ENCODE measurements around the gene CLRN2. TPM values are rescaled to one million over a fixed set of nuclear protein-coding genes. Genes with fewer than 3 reads are reported as not detected.

CLRN2 gene
- total RNA-seq, 1 donor from 2014 or later = not detected

DNA sequence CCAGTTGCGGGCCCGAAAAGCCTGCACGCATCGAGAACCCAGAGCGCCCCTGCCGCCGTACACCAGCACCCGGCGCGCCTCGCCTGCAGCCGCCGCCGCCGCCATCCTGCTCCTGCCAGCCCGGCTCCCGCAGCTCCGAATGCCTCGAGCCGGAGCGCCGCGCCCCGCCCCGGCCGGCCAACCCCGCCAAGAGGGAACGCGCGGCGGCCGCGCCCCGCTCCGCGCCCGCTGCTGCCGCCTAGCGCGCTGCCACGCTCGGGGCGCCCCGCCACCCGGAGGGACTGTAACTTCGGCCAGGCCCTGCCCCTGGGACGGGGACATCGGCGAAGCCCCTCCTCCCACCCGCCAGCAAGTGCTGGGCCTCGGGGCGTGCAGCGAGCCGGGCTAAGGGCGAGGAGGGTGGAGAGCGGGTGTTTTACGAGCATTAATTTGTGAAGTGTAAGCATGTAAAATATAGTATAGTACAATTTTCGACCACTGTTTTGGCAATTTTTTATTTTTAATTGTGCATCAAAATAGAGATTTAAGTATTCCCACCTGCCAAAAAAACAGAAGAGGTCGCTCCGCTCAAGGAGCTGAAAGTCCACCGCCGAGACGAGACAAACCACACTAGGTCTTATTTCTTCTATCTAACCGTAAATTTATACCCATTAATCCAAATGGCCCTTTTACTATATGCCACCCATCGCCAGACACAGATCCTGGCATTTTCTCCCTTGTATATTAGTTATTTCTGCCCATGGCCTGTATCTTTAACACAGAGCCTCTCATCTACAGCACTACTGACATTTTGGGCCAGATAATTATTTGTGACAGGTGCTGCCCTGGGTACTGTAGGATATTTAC, 2.8 kb upstream of the CLRN2 start, which contains the start of gene QDPR:
TSS of gene QDPR (minus strand) at position 141 of the 846 bp plus-strand sequence. CDS start at position 105, 36 bp downstream.
- DNase-seq = peak; percentile 87
- Mint-ChIP-seq H3K4me3 (ENCODE audit: unreplicated experiment) (peak within 1 kb of the TSS; percentile 93), H3K9me3 (ENCODE audit: unreplicated experiment) (peaks cover 4% of the 10 kb centered on the region), H3K27ac (ENCODE audit: unreplicated experiment) (peak within 1 kb of the TSS; percentile 54), H3K4me1 (ENCODE audit: low read depth, unreplicated experiment) (peaks cover 14% of the 10 kb centered on the region), H3K36me3 (ENCODE audit: unreplicated experiment) (no peaks in the 10 kb centered on the region), H3K27me3 (ENCODE audit: unreplicated experiment) (peaks cover 2% of the 10 kb centered on the region)
- TF ChIP-seq, protein P1, sequence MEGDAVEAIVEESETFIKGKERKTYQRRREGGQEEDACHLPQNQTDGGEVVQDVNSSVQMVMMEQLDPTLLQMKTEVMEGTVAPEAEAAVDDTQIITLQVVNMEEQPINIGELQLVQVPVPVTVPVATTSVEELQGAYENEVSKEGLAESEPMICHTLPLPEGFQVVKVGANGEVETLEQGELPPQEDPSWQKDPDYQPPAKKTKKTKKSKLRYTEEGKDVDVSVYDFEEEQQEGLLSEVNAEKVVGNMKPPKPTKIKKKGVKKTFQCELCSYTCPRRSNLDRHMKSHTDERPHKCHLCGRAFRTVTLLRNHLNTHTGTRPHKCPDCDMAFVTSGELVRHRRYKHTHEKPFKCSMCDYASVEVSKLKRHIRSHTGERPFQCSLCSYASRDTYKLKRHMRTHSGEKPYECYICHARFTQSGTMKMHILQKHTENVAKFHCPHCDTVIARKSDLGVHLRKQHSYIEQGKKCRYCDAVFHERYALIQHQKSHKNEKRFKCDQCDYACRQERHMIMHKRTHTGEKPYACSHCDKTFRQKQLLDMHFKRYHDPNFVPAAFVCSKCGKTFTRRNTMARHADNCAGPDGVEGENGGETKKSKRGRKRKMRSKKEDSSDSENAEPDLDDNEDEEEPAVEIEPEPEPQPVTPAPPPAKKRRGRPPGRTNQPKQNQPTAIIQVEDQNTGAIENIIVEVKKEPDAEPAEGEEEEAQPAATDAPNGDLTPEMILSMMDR (IDR thresholded peaks at IDR 0.05; ENCODE audit: partially characterized antibody, unreplicated experiment) = no peak

DNA sequence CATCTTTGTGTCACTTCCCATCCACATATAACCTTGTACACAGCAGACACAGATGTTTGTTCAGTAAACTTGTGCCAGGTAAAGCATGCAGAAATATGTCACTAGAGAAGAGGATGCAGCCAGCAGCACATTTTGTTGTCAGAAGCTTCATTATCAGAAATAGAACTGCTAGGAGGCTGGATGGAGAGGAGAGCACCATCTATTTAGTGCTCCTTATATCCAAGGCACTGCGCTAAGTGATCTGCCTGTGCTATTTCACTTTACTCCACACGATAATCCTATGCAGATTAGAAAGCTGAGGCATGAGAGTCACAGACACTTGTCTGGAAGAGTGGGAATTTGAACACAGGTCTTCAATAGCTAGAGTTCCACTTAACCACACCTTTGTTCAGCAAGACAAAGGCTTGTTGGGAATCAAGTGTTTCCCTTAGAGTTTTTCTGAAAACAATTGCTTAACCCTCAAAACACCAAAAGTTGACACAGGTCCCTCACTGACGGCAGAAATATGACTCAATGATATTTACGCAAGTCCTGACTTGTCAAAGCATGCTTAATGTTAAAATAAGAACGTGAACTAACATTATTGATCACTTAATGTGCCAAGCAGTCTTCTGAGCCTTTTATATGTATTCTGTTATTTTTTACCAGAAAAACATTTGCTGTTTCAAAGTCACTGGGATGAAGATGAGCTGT, 1.8 kb upstream of the CLRN2 start:
- no peaks in the 10 kb centered on the region for H3K36me3 Mint-ChIP-seq (ENCODE audit: unreplicated experiment)
- H3K4me1 Mint-ChIP-seq (ENCODE audit: low read depth, unreplicated experiment) = peaks cover 14% of the 10 kb centered on the region
- no peak for DNase-seq
- no peak overlapping the region for H3K27ac Mint-ChIP-seq (ENCODE audit: unreplicated experiment)
- TF ChIP-seq, protein P1 (IDR thresholded peaks at IDR 0.05; ENCODE audit: partially characterized antibody, unreplicated experiment) = no peak
- H3K9me3 Mint-ChIP-seq (ENCODE audit: unreplicated experiment) = peaks cover 4% of the 10 kb centered on the region
- H3K4me3 Mint-ChIP-seq (ENCODE audit: unreplicated experiment) = peak overlapping the region; percentile 86
- H3K27me3 Mint-ChIP-seq (ENCODE audit: unreplicated experiment) = peaks cover 2% of the 10 kb centered on the region

DNA sequence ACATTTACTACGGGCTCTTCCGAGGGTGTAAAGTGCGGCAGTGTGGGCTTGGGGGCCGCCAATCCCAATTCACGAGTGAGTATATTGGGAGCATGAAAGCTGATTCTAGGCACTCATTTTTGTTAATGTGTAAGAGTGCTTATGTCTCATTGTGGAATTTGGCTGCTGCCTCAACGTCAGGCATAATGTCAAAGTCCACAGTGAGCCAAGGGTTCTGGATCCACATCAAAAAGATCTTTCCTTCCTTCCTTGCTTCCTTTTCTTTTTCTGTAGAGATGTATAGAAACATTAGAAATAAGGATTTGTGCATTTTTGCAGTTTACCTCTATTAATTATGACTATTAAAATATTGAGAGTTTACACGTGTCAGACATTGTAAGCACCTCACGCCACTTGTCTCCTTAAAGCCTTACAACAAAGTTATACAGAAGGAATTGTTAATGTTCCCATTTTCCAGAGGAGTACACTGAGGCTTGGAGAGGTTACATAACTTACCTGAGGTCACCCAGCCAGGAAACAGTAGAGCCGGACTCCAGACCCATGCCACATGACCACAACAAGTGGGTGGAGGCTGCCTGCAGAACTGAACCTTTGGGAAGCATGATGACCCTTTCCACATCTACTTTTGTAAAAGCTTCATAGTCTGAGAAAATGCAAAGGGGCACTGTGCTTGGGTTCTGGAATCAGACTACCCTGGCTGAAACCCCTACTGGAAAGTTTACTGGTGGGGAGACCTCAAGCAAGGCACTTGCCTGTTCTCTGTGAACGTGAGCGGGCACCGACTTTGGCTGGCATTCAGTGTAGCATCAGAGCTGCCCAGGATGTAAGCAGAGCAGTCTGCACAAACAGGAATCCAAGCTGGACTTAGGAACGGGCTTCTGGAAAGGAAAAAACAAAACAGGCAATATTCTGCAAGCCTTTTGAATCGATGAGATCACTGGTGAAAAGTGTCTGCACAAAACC, 761 bp downstream of the CLRN2 start:
- H3K4me3 Mint-ChIP-seq (ENCODE audit: unreplicated experiment) = no peak overlapping the region
- TF ChIP-seq, protein P1 (IDR thresholded peaks at IDR 0.05; ENCODE audit: partially characterized antibody, unreplicated experiment) = no peak
- H3K36me3 Mint-ChIP-seq (ENCODE audit: unreplicated experiment) = no peaks in the 10 kb centered on the region
- peaks cover 10% of the 10 kb centered on the region for H3K4me1 Mint-ChIP-seq (ENCODE audit: low read depth, unreplicated experiment)
- H3K9me3 Mint-ChIP-seq (ENCODE audit: unreplicated experiment) = peaks cover 4% of the 10 kb centered on the region
- no peak overlapping the region for H3K27ac Mint-ChIP-seq (ENCODE audit: unreplicated experiment)
- H3K27me3 Mint-ChIP-seq (ENCODE audit: unreplicated experiment) = peaks cover 2% of the 10 kb centered on the region
- no peak for DNase-seq

DNA sequence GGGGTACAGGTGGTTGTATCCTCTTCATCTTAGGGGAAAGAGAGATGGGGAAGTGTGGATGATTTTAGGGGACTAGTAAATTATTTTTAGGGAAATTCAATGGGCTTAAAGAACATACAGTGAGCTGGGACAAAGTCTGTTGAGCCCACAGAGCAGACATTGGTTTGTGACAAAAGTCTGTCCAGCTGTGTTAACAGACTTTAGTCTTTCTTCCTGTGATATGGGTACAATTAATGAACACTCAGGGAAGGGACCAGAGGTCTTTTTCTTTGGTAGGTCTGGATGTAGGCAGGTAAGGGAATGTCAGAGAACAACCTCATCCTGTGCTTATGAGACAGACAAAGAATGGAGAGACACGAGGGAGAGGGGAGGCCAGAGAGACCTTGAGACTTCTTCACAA, 2.0 kb downstream of the CLRN2 start:
- H3K4me3 Mint-ChIP-seq (ENCODE audit: unreplicated experiment) = no peak overlapping the region
- H3K27ac Mint-ChIP-seq (ENCODE audit: unreplicated experiment) = no peak overlapping the region
- H3K36me3 Mint-ChIP-seq (ENCODE audit: unreplicated experiment) = no peaks in the 10 kb centered on the region
- peaks cover 4% of the 10 kb centered on the region for H3K9me3 Mint-ChIP-seq (ENCODE audit: unreplicated experiment)
- H3K27me3 Mint-ChIP-seq (ENCODE audit: unreplicated experiment) = peaks cover 2% of the 10 kb centered on the region
- H3K4me1 Mint-ChIP-seq (ENCODE audit: low read depth, unreplicated experiment) = peaks cover 6% of the 10 kb centered on the region
- DNase-seq = no peak
- TF ChIP-seq, protein P1 (IDR thresholded peaks at IDR 0.05; ENCODE audit: partially characterized antibody, unreplicated experiment) = no peak
